Peyer's patch (tissue), 4 donors: ENCODE data around the gene FBXO5.

ENCODE experiments used
- POLR2A ChIP-seq, 2 donors: fragments of 450-650 bp; IDR thresholded peaks; one replicate each; pipeline ENCODE4 v1.5.1; 2017; ENCODE audit warnings: antibody characterized with exemption in 2 of 2, mild to moderate bottlenecking in 2 of 2, moderate library complexity in 2 of 2
- TF ChIP-seq, protein P1 (sequence below), 6 experiments: fragments of 450-650 bp in 4 of 6; fragments of 200-600 bp in 2 of 6; sonication (generic) in 1 of 6; IDR thresholded peaks; one replicate each; pipeline ENCODE4 v1.5.1; 2017 to 2019; ENCODE audit warnings: antibody characterized with exemption in 6 of 6, mild to moderate bottlenecking in 3 of 6, moderate library complexity in 1 of 6

GRCh38 chr6:152975204-152975915 lies 7.5 kb downstream of the FBXO5 start:
- TF ChIP-seq, protein P1, sequence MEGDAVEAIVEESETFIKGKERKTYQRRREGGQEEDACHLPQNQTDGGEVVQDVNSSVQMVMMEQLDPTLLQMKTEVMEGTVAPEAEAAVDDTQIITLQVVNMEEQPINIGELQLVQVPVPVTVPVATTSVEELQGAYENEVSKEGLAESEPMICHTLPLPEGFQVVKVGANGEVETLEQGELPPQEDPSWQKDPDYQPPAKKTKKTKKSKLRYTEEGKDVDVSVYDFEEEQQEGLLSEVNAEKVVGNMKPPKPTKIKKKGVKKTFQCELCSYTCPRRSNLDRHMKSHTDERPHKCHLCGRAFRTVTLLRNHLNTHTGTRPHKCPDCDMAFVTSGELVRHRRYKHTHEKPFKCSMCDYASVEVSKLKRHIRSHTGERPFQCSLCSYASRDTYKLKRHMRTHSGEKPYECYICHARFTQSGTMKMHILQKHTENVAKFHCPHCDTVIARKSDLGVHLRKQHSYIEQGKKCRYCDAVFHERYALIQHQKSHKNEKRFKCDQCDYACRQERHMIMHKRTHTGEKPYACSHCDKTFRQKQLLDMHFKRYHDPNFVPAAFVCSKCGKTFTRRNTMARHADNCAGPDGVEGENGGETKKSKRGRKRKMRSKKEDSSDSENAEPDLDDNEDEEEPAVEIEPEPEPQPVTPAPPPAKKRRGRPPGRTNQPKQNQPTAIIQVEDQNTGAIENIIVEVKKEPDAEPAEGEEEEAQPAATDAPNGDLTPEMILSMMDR (IDR thresholded peaks at IDR 0.05): no peak
- TF ChIP-seq POLR2A (IDR thresholded peaks at IDR 0.05): no peak
